HepG2 (cell line): ENCODE measurements around the gene PCBP4. TPM values are rescaled to one million over a fixed set of nuclear protein-coding genes. Genes with fewer than 3 reads are reported as not detected.

ENCODE experiments used
- ARNT2 ChIP-seq: sonication (generic); formaldehyde crosslinking; IDR thresholded peaks from 2 replicates; pipeline ENCODE4 v1.8.0; 2022; ENCODE audit warnings: mild to moderate bottlenecking, low read depth, missing genetic modification reagents, moderate library complexity
- CEBPG ChIP-seq: IDR thresholded peaks from 2 replicates; pipeline ENCODE4 v1.6.1; 2016
- DNMT3B ChIP-seq: conservative IDR thresholded peaks from 2 replicates; pipeline ENCODE4 v1.6.1; 2016; ENCODE audit warnings: missing biosample characterization, control low read depth
- E2F5 ChIP-seq: sonication (generic); formaldehyde crosslinking; conservative IDR thresholded peaks from 2 replicates; pipeline ENCODE4 v1.4.0; 2020; ENCODE audit warnings: missing genetic modification reagents
- ERF ChIP-seq: IDR thresholded peaks from 2 replicates; pipeline ENCODE4 v1.6.1; 2018; ENCODE audit warnings: missing biosample characterization, missing genetic modification reagents
- ETV5 ChIP-seq: IDR thresholded peaks from 2 replicates; pipeline ENCODE4 v1.6.1; 2018; ENCODE audit warnings: missing biosample characterization, missing genetic modification reagents, inconsistent platforms, borderline replicate concordance
- GATAD2A ChIP-seq: IDR thresholded peaks from 2 replicates; pipeline ENCODE4 v1.6.1; 2016
- GLI4 ChIP-seq: sonication (generic); formaldehyde crosslinking; IDR thresholded peaks from 2 replicates; pipeline ENCODE4 v1.5.1; 2020; ENCODE audit warnings: missing genetic modification reagents, mild to moderate bottlenecking, moderate library complexity, borderline replicate concordance
- KAT2B ChIP-seq: fragments of 150-350 bp; IDR thresholded peaks from 2 replicates; pipeline ENCODE4 v1.6.1; 2014; ENCODE audit warnings: low read depth, low read length, borderline replicate concordance
- MTERF4 ChIP-seq: sonication (generic); formaldehyde crosslinking; IDR thresholded peaks from 2 replicates; pipeline ENCODE4 v1.8.0; 2023; ENCODE audit warnings: mild to moderate bottlenecking, missing genetic modification reagents
- ONECUT2 ChIP-seq: sonication (generic); formaldehyde crosslinking; IDR thresholded peaks from 2 replicates; pipeline ENCODE4 v1.4.0; 2020; ENCODE audit warnings: missing genetic modification reagents
- PLRG1 ChIP-seq: fragments of 450-650 bp; conservative IDR thresholded peaks from 2 replicates; pipeline ENCODE4 v1.6.1; 2016
- REXO4 ChIP-seq: sonication (generic); formaldehyde crosslinking; IDR thresholded peaks from 2 replicates; pipeline ENCODE4 v1.8.0; 2022; ENCODE audit warnings: missing genetic modification reagents, mild to moderate bottlenecking, borderline replicate concordance
- RXRA ChIP-seq: sonication (generic); formaldehyde crosslinking; IDR thresholded peaks from 2 replicates; pipeline ENCODE4 v1.5.1; 2020; ENCODE audit warnings: missing genetic modification reagents
- SNAPC4 ChIP-seq: sonication (generic); formaldehyde crosslinking; IDR thresholded peaks from 2 replicates; pipeline ENCODE4 v1.4.0; 2020; ENCODE audit warnings: mild to moderate bottlenecking, missing genetic modification reagents
- SSRP1 ChIP-seq: IDR thresholded peaks from 2 replicates; pipeline ENCODE4 v1.6.1; 2016; ENCODE audit warnings: control low read depth
- TARDBP ChIP-seq: sonication (generic); formaldehyde crosslinking; IDR thresholded peaks from 2 replicates; pipeline ENCODE4 v1.8.0; 2022; ENCODE audit warnings: mild to moderate bottlenecking, missing genetic modification reagents
- ZBTB7B ChIP-seq: sonication (generic); formaldehyde crosslinking; IDR thresholded peaks from 2 replicates; pipeline ENCODE4 v1.4.0; 2020; ENCODE audit warnings: missing genetic modification reagents
- ZMAT5 ChIP-seq: sonication (generic); formaldehyde crosslinking; IDR thresholded peaks from 2 replicates; pipeline ENCODE4 v1.5.0; 2020; ENCODE audit warnings: mild to moderate bottlenecking, low read depth, missing genetic modification reagents, borderline replicate concordance
- ZNF225 ChIP-seq: sonication (generic); formaldehyde crosslinking; IDR thresholded peaks from 2 replicates; pipeline ENCODE4 v1.4.0; 2020; ENCODE audit warnings: mild to moderate bottlenecking, missing genetic modification reagents
- ZNF230 ChIP-seq: sonication (generic); formaldehyde crosslinking; IDR thresholded peaks from 2 replicates; pipeline ENCODE4 v1.4.0; 2020; ENCODE audit warnings: mild to moderate bottlenecking, missing genetic modification reagents
- ZNF256 ChIP-seq: sonication (generic); formaldehyde crosslinking; conservative IDR thresholded peaks from 2 replicates; pipeline ENCODE4 v1.4.0; 2020; ENCODE audit warnings: missing genetic modification reagents
- ZNF562 ChIP-seq: sonication (generic); formaldehyde crosslinking; IDR thresholded peaks from 2 replicates; pipeline ENCODE4 v1.8.0; 2022; ENCODE audit warnings: missing genetic modification reagents, borderline replicate concordance
- ZNF580 ChIP-seq: IDR thresholded peaks from 2 replicates; pipeline ENCODE4 v1.6.1; 2016; ENCODE audit warnings: low read depth, borderline replicate concordance
- ZNF619 ChIP-seq: sonication (generic); formaldehyde crosslinking; IDR thresholded peaks from 2 replicates; pipeline ENCODE4 v1.4.0; 2020; ENCODE audit warnings: mild to moderate bottlenecking, missing genetic modification reagents
- ZNF629 ChIP-seq: sonication (generic); formaldehyde crosslinking; conservative IDR thresholded peaks from 2 replicates; pipeline ENCODE4 v1.5.0; 2020; ENCODE audit warnings: missing genetic modification reagents
- polyA plus RNA-seq, 8 experiments: library from polyadenylated mRNA; depleted of rRNA in 3 of 8; stranded (reverse) in 7 of 8; unstranded in 1 of 8; fragments of >200 nt; fragmentation: Illumina TruSeq in 4 of 8; extraction: Trizol in 4 of 8; gene quantifications; 2 replicates each; pipeline versions ENCODE4 v1.2.1 to v1.2.3, GENCODE V29; 2011 to 2016; ENCODE audit warnings: low read depth in 4 of 8, missing spikeins in 1 of 8, mixed read lengths in 1 of 8; ENCODE audit not compliant: insufficient read depth in 1 of 8
- total RNA-seq, 5 experiments: library from RNA; depleted of rRNA; stranded (reverse); fragments of >200 nt; fragmentation: Illumina TruSeq; extraction: Trizol; gene quantifications; 2 replicates each; pipeline ENCODE4 v1.2.3, GENCODE V29; 2016; ENCODE audit warnings: low read depth in 1 of 5

PCBP4 gene
- total and polyA plus RNA-seq, 2 of the 13 experiments (the other 11 are each of a cell fraction or from before 2014, with no cell fraction given) = 36.8 to 51.3 TPM

- TF ChIP-seq E2F5 = no peak
- no peak for TF ChIP-seq REXO4 (CRISPR knock-in tag)
- TF ChIP-seq PLRG1 = no peak
- TF ChIP-seq ZNF619 (CRISPR knock-in tag) = no peak
- no peak for TF ChIP-seq ERF (CRISPR knock-in tag)
- TF ChIP-seq KAT2B = no peak
- TF ChIP-seq ZNF230 = no peak
- TF ChIP-seq MTERF4 (CRISPR knock-in tag) = no peak
- no peak for TF ChIP-seq RXRA (CRISPR knock-in tag)
- TF ChIP-seq CEBPG = 0 out of 2 replicates have a peak, but pooled peaks have one; percentile 39
- TF ChIP-seq ZNF562 = no peak
- TF ChIP-seq GATAD2A (CRISPR knock-in tag) = peak; percentile 6; the same call in 1 of the 2 replicates
- TF ChIP-seq ZNF225 (CRISPR knock-in tag) = 0 out of 2 replicates have a peak, but pooled peaks have one; percentile 2
- TF ChIP-seq ARNT2 (CRISPR knock-in tag) = no peak
- TF ChIP-seq ETV5 (CRISPR knock-in tag) = no peak
- TF ChIP-seq TARDBP (CRISPR knock-in tag) = no peak
- no peak for TF ChIP-seq ZNF629
- no peak for TF ChIP-seq GLI4 (CRISPR knock-in tag)
- no peak; the same call in 1 of the 2 replicates for TF ChIP-seq ZBTB7B (CRISPR knock-in tag)
- 0 out of 2 replicates have a peak, but pooled peaks have one; percentile 8 for TF ChIP-seq ZNF580
- TF ChIP-seq ONECUT2 (CRISPR knock-in tag) = no peak
- TF ChIP-seq SSRP1 (CRISPR knock-in tag) = peak; percentile 76
- no peak for TF ChIP-seq SNAPC4 (CRISPR knock-in tag)
- no peak for TF ChIP-seq ZNF256 (CRISPR knock-in tag)
- TF ChIP-seq DNMT3B (CRISPR knock-in tag) = no peak
- TF ChIP-seq ZMAT5 (CRISPR knock-in tag) = no peak
Observed at GRCh38 chr3:51968170-51968775, 1.0 kb upstream of the PCBP4 start (continued).
